IMR-90 (cell line): ENCODE measurements around the gene ENDOU. TPM values are rescaled to one million over a fixed set of nuclear protein-coding genes. Genes with fewer than 3 reads are reported as not detected.

ENCODE experiments used
- ATAC-seq: fragments of 200-7000 bp; cut with Tn5 transposase; 2 replicates; pipeline ENCODE4 v1.9.1; 2020; ENCODE audit warnings: low read depth, mild to moderate bottlenecking, moderate library complexity
- BruUV-seq: library from RNA; stranded (reverse); fragments of 400-500 nt; replicated peaks from 2 replicates; lab custom pipeline; 2021; lab: Mats Ljungman, UMichigan
- CTCF ChIA-PET: fragments of 300-600 bp; formaldehyde crosslinking; extraction: SDS; loops from one replicate; lab custom pipeline; 2021; ENCODE audit warnings: antibody characterized with exemption; lab: Yijun Ruan, JAX
- POLR2A ChIA-PET: fragments of 300-600 bp; sonication (Branson Sonifier 250); formaldehyde crosslinking; loops from one replicate; lab custom pipeline; 2022; ENCODE audit warnings: antibody characterized with exemption; ENCODE audit not compliant: unreplicated experiment; lab: Charles Lee
- DNase-seq: peaks from one replicate; pipeline ENCODE4 v3.0.0; 2013
- H2AFZ ChIP-seq: replicated peaks from 2 replicates; pipeline ENCODE3; 2013; ENCODE audit warnings: low read length, mild to moderate bottlenecking; ENCODE audit not compliant: poor library complexity
- H2AK5ac ChIP-seq: 2 replicates; pipeline ENCODE4 v1.6.1; 2013; ENCODE audit warnings: low read depth, low read length, inconsistent platforms
- H2AK9ac ChIP-seq: replicated peaks from 2 replicates; pipeline ENCODE3; 2013; ENCODE audit warnings: mild to moderate bottlenecking, low read depth, low read length, moderate library complexity; ENCODE audit not compliant: poor library complexity
- H2BK120ac ChIP-seq: 2 replicates; pipeline ENCODE4 v1.6.1; 2013; ENCODE audit warnings: low read depth, low read length, inconsistent platforms
- H2BK15ac ChIP-seq: 3 replicates; pipeline ENCODE4 v1.6.1; 2013; ENCODE audit warnings: low read depth, low read length, inconsistent platforms
- H2BK20ac ChIP-seq: 2 replicates; pipeline ENCODE4 v1.6.1; 2013; ENCODE audit warnings: low read depth, mild to moderate bottlenecking, inconsistent platforms, low read length, moderate library complexity
- H2BK5ac ChIP-seq: 2 replicates; pipeline ENCODE4 v1.6.1; 2013; ENCODE audit warnings: mild to moderate bottlenecking, low read depth, low read length, inconsistent platforms; ENCODE audit not compliant: poor library complexity, severe bottlenecking
- H3K14ac ChIP-seq: replicated peaks from 2 replicates; pipeline ENCODE4 v1.6.1; 2013; ENCODE audit warnings: low read depth, low read length, inconsistent platforms
- H3K18ac ChIP-seq: 2 replicates; pipeline ENCODE4 v1.6.1; 2013; ENCODE audit warnings: low read depth, low read length, control low read depth
- H3K23ac ChIP-seq: 2 replicates; pipeline ENCODE4 v1.6.1; 2013; ENCODE audit warnings: low read depth, low read length, inconsistent platforms
- H3K27ac ChIP-seq: 2 replicates; pipeline ENCODE4 v1.5.1; 2013; ENCODE audit warnings: mild to moderate bottlenecking, control low read depth, low read length; ENCODE audit not compliant: insufficient read depth
- H3K27me3 ChIP-seq: 2 replicates; pipeline ENCODE4 v1.6.1; 2013; ENCODE audit warnings: low read length; ENCODE audit not compliant: control insufficient read depth, insufficient read depth
- H3K36me3 ChIP-seq: 2 replicates; pipeline ENCODE4 v1.6.1; 2013; ENCODE audit warnings: low read length, mixed read lengths; ENCODE audit not compliant: control insufficient read depth, insufficient read depth
- H3K4ac ChIP-seq: 2 replicates; pipeline ENCODE4 v1.6.1; 2013; ENCODE audit warnings: low read depth, low read length, inconsistent platforms
- H3K4me1 ChIP-seq: 2 replicates; pipeline ENCODE4 v1.6.1; 2013; ENCODE audit warnings: low read length, mixed read lengths; ENCODE audit not compliant: control insufficient read depth, insufficient read depth
- H3K4me2 ChIP-seq: 2 replicates; pipeline ENCODE4 v1.6.1; 2013; ENCODE audit warnings: low read depth, mild to moderate bottlenecking, control low read depth, low read length, moderate library complexity
- H3K4me3 ChIP-seq: 2 replicates; pipeline ENCODE4 v1.5.1; 2013; ENCODE audit warnings: low read depth, mild to moderate bottlenecking, control low read depth, low read length, moderate library complexity; ENCODE audit not compliant: insufficient read depth
- H3K56ac ChIP-seq: 2 replicates; pipeline ENCODE4 v1.6.1; 2013; ENCODE audit warnings: low read length, inconsistent platforms; ENCODE audit not compliant: insufficient read depth; ENCODE audit errors: extremely low read depth
- H3K79me1 ChIP-seq, 2 experiments: 2 replicates each; pipeline ENCODE4 v1.6.1; 2013; ENCODE audit warnings: low read length in 2 of 2, inconsistent platforms in 1 of 2, low read depth in 1 of 2
- H3K9ac ChIP-seq: 2 replicates; pipeline ENCODE4 v1.6.1; 2013; ENCODE audit warnings: low read depth, low read length, control low read depth
- H3K9me1 ChIP-seq: 2 replicates; pipeline ENCODE4 v1.6.1; 2013; ENCODE audit warnings: low read length, inconsistent platforms; ENCODE audit not compliant: insufficient read depth
- H3K9me3 ChIP-seq: 2 replicates; pipeline ENCODE4 v1.6.1; 2013; ENCODE audit warnings: low read length; ENCODE audit not compliant: control insufficient read depth, insufficient read depth
- H4K20me1 ChIP-seq: 2 replicates; pipeline ENCODE4 v1.6.1; 2013; ENCODE audit warnings: low read length, inconsistent platforms; ENCODE audit not compliant: insufficient read depth
- H4K5ac ChIP-seq: 2 replicates; pipeline ENCODE4 v1.6.1; 2013; ENCODE audit warnings: mild to moderate bottlenecking, low read depth, low read length, control low read depth
- H4K8ac ChIP-seq, 2 experiments: 2 replicates each; pipeline ENCODE4 v1.6.1; 2013; ENCODE audit warnings: low read depth in 2 of 2, low read length in 2 of 2, control low read depth in 1 of 2, inconsistent platforms in 1 of 2
- H4K91ac ChIP-seq: 2 replicates; pipeline ENCODE4 v1.6.1; 2013; ENCODE audit warnings: low read depth, low read length, inconsistent platforms; ENCODE audit not compliant: insufficient read depth
- BHLHE40 ChIP-seq: fragments of 150-350 bp; IDR thresholded peaks from 2 replicates; pipeline ENCODE4 v1.6.1; 2016; ENCODE audit warnings: mild to moderate bottlenecking, low read depth, low read length
- CEBPB ChIP-seq: IDR thresholded peaks from 2 replicates; pipeline ENCODE4 v1.6.1; 2012; ENCODE audit warnings: low read depth, low read length, improper control_type of control experiment
- CHD1 ChIP-seq: IDR thresholded peaks from 2 replicates; pipeline ENCODE4 v1.6.1; 2012; ENCODE audit warnings: low read depth, low read length, improper control_type of control experiment
- CTCF ChIP-seq: conservative IDR thresholded peaks from 2 replicates; pipeline ENCODE4 v1.5.1; 2012; ENCODE audit warnings: mild to moderate bottlenecking, low read depth, low read length, improper control_type of control experiment
- FOS ChIP-seq: fragments of 150-350 bp; IDR thresholded peaks from 2 replicates; pipeline ENCODE4 v1.6.1; 2016; ENCODE audit warnings: low read depth, low read length
- MAFK ChIP-seq: IDR thresholded peaks from 2 replicates; pipeline ENCODE4 v1.6.1; 2012; ENCODE audit warnings: low read depth, low read length, improper control_type of control experiment
- MAZ ChIP-seq: IDR thresholded peaks from 2 replicates; pipeline ENCODE4 v1.6.1; 2012; ENCODE audit warnings: low read depth, mild to moderate bottlenecking, low read length, improper control_type of control experiment, moderate library complexity, borderline replicate concordance
- MXI1 ChIP-seq: IDR thresholded peaks from 2 replicates; pipeline ENCODE4 v1.6.1; 2012; ENCODE audit warnings: low read depth, mild to moderate bottlenecking, low read length, moderate library complexity, borderline replicate concordance
- NFE2L2 ChIP-seq: fragments of 150-350 bp; IDR thresholded peaks from 2 replicates; pipeline ENCODE4 v1.6.1; 2016; ENCODE audit warnings: low read depth, mild to moderate bottlenecking, low read length
- POLR2A ChIP-seq: IDR thresholded peaks from 2 replicates; pipeline ENCODE4 v1.6.1; 2012; ENCODE audit warnings: mild to moderate bottlenecking, low read depth, low read length
- RAD21 ChIP-seq: IDR thresholded peaks from 2 replicates; pipeline ENCODE4 v1.6.1; 2012; ENCODE audit warnings: low read length, improper control_type of control experiment
- RCOR1 ChIP-seq: IDR thresholded peaks from 2 replicates; pipeline ENCODE4 v1.6.1; 2012; ENCODE audit warnings: mild to moderate bottlenecking, low read length, improper control_type of control experiment; ENCODE audit not compliant: insufficient replicate concordance
- RFX5 ChIP-seq: IDR thresholded peaks from 2 replicates; pipeline ENCODE4 v1.8.0; 2012; ENCODE audit warnings: low read depth, mild to moderate bottlenecking, low read length, moderate library complexity
- SMC3 ChIP-seq: fragments of 150-350 bp; IDR thresholded peaks from 2 replicates; pipeline ENCODE4 v1.6.1; 2016; ENCODE audit warnings: low read depth, mild to moderate bottlenecking, antibody characterized with exemption, low read length, moderate library complexity
- WGBS, 2 experiments: methylation state at CpG; one replicate each; pipeline versions ENCODE4 v1.1.5 to v1.1.7; 2013; ENCODE audit warnings: missing lambda C conversion rate in 2 of 2; ENCODE audit not compliant: insufficient read length in 1 of 2; ENCODE audit errors: extremely low coverage in 2 of 2; 5-methylcytosine and 5-hydroxymethylcytosine counted together
- dilution Hi-C: fragments of 300-500 bp; cut with HindIII; formaldehyde crosslinking; loops from one replicate; pipeline ENCODE4 v1.14.3; 2018; ENCODE audit warnings: low sequenced_read_pairs; ENCODE audit not compliant: unreplicated experiment
- in situ Hi-C: fragments of 300-500 bp; cut with MboI; formaldehyde crosslinking; loops from 3 replicates; pipeline ENCODE4 v1.14.3; 2019; ENCODE audit warnings: low sequenced_read_pairs, inconsistent platforms, mixed read lengths
- intact Hi-C: fragments of 100-400 bp; cut with micrococcal nuclease; formaldehyde crosslinking; loops from 2 replicates; pipeline ENCODE4 v1.10.0; 2022
- polyA plus RNA-seq, 3 experiments: library from polyadenylated mRNA; depleted of rRNA; stranded (reverse); fragments of >200 nt; gene quantifications; 2 replicates each; pipeline ENCODE4 v1.2.3, GENCODE V29; 2012; ENCODE audit warnings: low replicate concordance in 1 of 3
- total RNA-seq: library from RNA; depleted of rRNA; stranded (reverse); fragments of >200 nt; gene quantifications from 2 replicates; pipeline ENCODE4 v1.2.3, GENCODE V29; 2012
- TF ChIP-seq, protein P1 (sequence below): fragments of 150-350 bp; IDR thresholded peaks from 2 replicates; pipeline ENCODE4 v1.6.1; 2017; ENCODE audit warnings: mild to moderate bottlenecking, antibody characterized with exemption, low read length, low read depth
- TF ChIP-seq, protein P2 (sequence below): fragments of 150-350 bp; IDR thresholded peaks from 2 replicates; pipeline ENCODE4 v1.6.1; 2016; ENCODE audit warnings: low read depth, mild to moderate bottlenecking, low read length, moderate library complexity, borderline replicate concordance

The ENDOU gene
- total and polyA plus RNA-seq, 2 of the 4 experiments (the other 2 are of a cell fraction), result under 0.01 to 0.09 TPM

GRCh38 chr12:47704719-47705118 is 20.6 kb downstream of the ENDOU start:
- Histone ChIP-seq H2BK5ac (peak overlapping the region; percentile 22), H2AFZ (no peak overlapping the region), H2AK9ac (no peak overlapping the region), H3K9me1 (peaks cover 9% of the 10 kb centered on the region; the same call in 1 of the 2 replicates), H2BK15ac (no peak overlapping the region), H3K4ac (peak overlapping the region; percentile 75; the same call in 1 of the 2 replicates), H2AK5ac (peak overlapping the region; percentile 31; the same call in 1 of the 2 replicates), H3K9me3 (no peaks in the 10 kb centered on the region), H3K79me1 (peaks cover 21 to 45% of the 10 kb centered on the region in 2 experiments), H3K4me3 (peak overlapping the region; percentile 74), H4K8ac (peak overlapping the region in 1 of 2 experiments; percentile 30; a peak in 1 of 4 replicates), H2BK120ac (no peak overlapping the region), H4K91ac (no peak overlapping the region), H3K56ac (peak overlapping the region; percentile 39; the same call in 1 of the 2 replicates), H3K14ac (peak overlapping the region; percentile 91; the same call in 1 of the 2 replicates), H3K4me1 (no peaks in the 10 kb centered on the region; the same call in 1 of the 2 replicates), H4K5ac (no peak overlapping the region), H4K20me1 (peaks cover 4% of the 10 kb centered on the region; the same call in 1 of the 2 replicates), H3K27ac (no peak overlapping the region), H3K9ac (peak overlapping the region; percentile 51; the same call in 1 of the 2 replicates), H3K4me2 (peak overlapping the region; percentile 77; the same call in 1 of the 2 replicates), H2BK20ac (no peak overlapping the region), H3K18ac (no peak overlapping the region), H3K36me3 (peaks cover 5% of the 10 kb centered on the region), H3K27me3 (no peaks in the 10 kb centered on the region), H3K23ac (peak overlapping the region; percentile 97)
- dilution Hi-C loops (no loop called here), intact Hi-C loops (no loop called here), in situ Hi-C loops (no loop called here)
- ATAC-seq, result no peak
- no TSS peak for BruUV-seq
- ChIA-PET CTCF (no interaction called here), POLR2A (no interaction called here)
- no peak for DNase-seq
- 93% methylated on average over 3 of the region's 9 CpGs; no CpG with 5 or more reads in 1 of the 2 experiments for WGBS, 2 experiments
- TF ChIP-seq MAZ (no peak), CEBPB (no peak), POLR2A (no peak), RAD21 (no peak), BHLHE40 (no peak), SMC3 (no peak), RCOR1 (no peak), MXI1 (no peak), FOS (no peak), NFE2L2 (no peak), CHD1 (no peak), CTCF (no peak), MAFK (no peak), RFX5 (no peak)
- TF ChIP-seq, protein P1, sequence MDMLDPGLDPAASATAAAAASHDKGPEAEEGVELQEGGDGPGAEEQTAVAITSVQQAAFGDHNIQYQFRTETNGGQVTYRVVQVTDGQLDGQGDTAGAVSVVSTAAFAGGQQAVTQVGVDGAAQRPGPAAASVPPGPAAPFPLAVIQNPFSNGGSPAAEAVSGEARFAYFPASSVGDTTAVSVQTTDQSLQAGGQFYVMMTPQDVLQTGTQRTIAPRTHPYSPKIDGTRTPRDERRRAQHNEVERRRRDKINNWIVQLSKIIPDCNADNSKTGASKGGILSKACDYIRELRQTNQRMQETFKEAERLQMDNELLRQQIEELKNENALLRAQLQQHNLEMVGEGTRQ, result no peak
- TF ChIP-seq, protein P2, sequence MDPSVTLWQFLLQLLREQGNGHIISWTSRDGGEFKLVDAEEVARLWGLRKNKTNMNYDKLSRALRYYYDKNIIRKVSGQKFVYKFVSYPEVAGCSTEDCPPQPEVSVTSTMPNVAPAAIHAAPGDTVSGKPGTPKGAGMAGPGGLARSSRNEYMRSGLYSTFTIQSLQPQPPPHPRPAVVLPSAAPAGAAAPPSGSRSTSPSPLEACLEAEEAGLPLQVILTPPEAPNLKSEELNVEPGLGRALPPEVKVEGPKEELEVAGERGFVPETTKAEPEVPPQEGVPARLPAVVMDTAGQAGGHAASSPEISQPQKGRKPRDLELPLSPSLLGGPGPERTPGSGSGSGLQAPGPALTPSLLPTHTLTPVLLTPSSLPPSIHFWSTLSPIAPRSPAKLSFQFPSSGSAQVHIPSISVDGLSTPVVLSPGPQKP, result no peak
